A549 treated with dexamethasone at 1 μM for 4 hours (cell line): ENCODE data around the gene MEGF9. TPM values are rescaled to one million over a fixed set of nuclear protein-coding genes. Genes with fewer than 3 reads are reported as not detected.

Source experiments
- total RNA-seq: library from RNA; stranded (reverse); fragments of 200-300 nt; extraction: Qiagen RNA extraction; gene quantifications from 5 replicates; pipeline ENCODE4 v1.2.3, GENCODE V29; 2022

The MEGF9 gene
- 17.3 to 24.8 TPM (median 21.1 TPM) in 5 replicates for total RNA-seq

DNA sequence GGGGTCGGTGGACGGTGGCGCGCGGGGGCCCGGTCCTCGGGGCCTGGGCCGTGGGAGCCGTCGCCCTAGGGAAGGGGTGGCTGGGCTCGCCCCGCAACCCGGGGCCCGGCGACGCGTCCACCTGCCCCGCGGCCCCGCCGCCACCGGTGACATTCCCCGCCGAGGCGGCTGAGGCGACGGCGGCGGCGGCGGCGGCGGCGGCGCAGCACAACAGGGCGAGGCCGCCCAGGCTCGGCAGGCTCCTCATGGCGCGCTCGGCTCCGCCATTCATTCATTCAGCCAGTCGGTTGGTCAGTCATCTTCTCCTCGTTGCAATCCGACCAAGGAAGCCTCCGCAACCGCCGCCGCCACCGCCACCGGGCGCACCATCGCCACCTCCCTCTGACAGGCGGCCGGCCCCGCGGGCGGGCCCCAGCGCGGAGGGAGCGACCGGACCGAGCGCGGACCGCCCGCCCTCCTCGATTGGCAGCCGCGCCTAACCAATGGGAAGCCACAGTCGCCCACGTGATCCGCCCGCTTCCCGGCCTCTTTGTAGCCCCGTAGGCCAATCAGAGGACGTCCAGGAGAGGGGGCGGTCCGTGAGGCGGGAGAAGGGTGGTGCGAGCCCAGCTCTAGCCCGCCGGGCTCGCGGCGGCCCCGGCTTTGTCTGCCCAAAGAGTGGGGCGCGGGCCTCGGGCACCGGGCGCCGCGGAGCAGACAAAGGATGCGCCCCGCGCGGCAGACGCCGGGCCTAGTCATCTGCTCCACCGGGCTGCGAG, at the start of gene MEGF9:
Gene MEGF9, minus strand, starts transcription at position 383 of the 758 bp plus-strand sequence. Its CDS starts 112 bp downstream, at position 271.

DNA sequence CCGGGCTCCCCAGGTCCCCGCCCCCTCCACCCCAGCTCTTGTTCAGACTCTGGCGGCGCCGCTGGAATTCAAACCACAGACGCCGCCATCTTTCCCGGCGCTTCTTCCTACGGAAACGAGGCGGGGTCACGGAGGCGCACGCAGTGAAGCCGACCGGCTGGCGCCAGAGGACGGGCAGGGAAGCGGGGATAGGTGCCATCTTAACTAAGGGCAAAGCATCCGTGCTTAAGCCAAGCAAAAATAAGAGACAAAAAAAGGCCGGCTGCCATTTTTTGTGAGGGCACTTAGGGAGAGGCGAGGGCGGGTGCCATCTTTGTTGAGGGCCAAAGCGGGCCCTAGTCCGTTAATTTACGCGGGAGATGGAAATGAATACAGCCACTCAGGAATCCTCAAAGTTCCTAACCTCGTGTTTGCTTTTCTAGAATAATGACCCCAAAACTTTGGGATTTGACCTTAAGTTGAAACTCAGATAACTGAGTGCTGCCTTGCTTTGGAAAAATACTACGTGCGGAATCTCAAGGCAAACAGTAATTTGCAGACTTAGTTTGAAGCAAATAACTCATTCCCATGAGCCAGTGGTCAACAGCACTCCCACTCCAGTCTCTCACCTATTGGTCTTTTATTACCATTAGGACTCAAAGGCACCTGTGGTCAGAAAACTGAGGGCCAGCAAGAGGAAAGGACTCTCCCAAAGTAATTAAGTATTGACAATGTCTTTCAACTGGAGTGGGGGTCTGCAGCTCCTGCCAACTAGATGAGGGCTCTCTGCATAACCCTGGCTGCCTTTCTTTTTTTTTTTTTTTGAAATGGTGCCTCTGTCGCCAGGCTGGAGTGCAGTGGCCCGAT, 134.0 kb downstream of the MEGF9 start, which contains the start of gene CDK5RAP2:
Gene CDK5RAP2, minus strand, starts transcription at position 117 of the 846 bp plus-strand sequence. CDS start 189 bp downstream, outside the sequence.

Other genes with a start within 250 kb of the MEGF9 start
- gene CDK5RAP2, start 134.3 kb downstream of the MEGF9 start, total RNA-seq = 24.0 to 31.4 TPM (median 29.3 TPM) in 5 replicates
- 31.7 to 44.5 TPM (median 44.2 TPM) in 5 replicates for gene FBXW2, start 78.9 kb upstream of the MEGF9 start, total RNA-seq
- gene PSMD5, start 128.5 kb upstream of the MEGF9 start, total RNA-seq = 29.2 to 35.2 TPM (median 33.0 TPM) in 5 replicates
- 90.3 to 128 TPM (median 113 TPM) in 5 replicates for gene PHF19, start 162.7 kb upstream of the MEGF9 start, total RNA-seq
- 1.4 to 2.1 TPM (median 1.7 TPM) in 5 replicates for gene TRAF1, start 212.3 kb upstream of the MEGF9 start, total RNA-seq